ENCODE results near the gene GARNL3.
A peak's percentile ranks its signal among the peaks of the same experiment; 100 is the strongest.

Gene GARNL3

GRCh38 chr9:127241354-127241753 is 23.2 kb upstream of the GARNL3 start:
- no peak for DNase-seq

- DNase-seq = peak; percentile 91
These were observed 19.7 kb upstream of the GARNL3 start for GRCh38 chr9:127244609-127245601.

- DNase-seq = no peak
These were observed 18.9 kb upstream of the GARNL3 start for GRCh38 chr9:127245637-127246164.

GRCh38 chr9:127248241-127248640 is 16.3 kb upstream of the GARNL3 start:
- DNase-seq = no peak

- no peak for DNase-seq
These were observed 14.7 kb upstream of the GARNL3 start for GRCh38 chr9:127249877-127250276.

- no peak for DNase-seq
These were observed 13.6 kb upstream of the GARNL3 start for GRCh38 chr9:127250896-127251391.

GRCh38 chr9:127252410-127253318 is 11.9 kb upstream of the GARNL3 start:
- DNase-seq = no peak

- no peak for DNase-seq
These were observed 11.1 kb upstream of the GARNL3 start for GRCh38 chr9:127253446-127253845.

GRCh38 chr9:127255692-127256091 is 8.9 kb upstream of the GARNL3 start:
- DNase-seq = no peak

- DNase-seq = no peak
These were observed 8.2 kb upstream of the GARNL3 start for GRCh38 chr9:127256324-127256723.

GRCh38 chr9:127258606-127259471 is 5.7 kb upstream of the GARNL3 start:
- no peak for DNase-seq

- DNase-seq = no peak
These were observed 2.0 kb upstream of the GARNL3 start for GRCh38 chr9:127262602-127263001.

- no peak for DNase-seq
These were observed 1.3 kb upstream of the GARNL3 start for GRCh38 chr9:127263237-127263636.

- no peak for DNase-seq
These were observed 910 bp upstream of the GARNL3 start for GRCh38 chr9:127263664-127264063.

- DNase-seq = no peak
These were observed 3.4 kb downstream of the GARNL3 start for GRCh38 chr9:127267793-127268525.

- DNase-seq = no peak
These were observed 4.9 kb downstream of the GARNL3 start for GRCh38 chr9:127269449-127269848.

- DNase-seq = no peak
These were observed 8.8 kb downstream of the GARNL3 start for GRCh38 chr9:127273326-127273725.

GRCh38 chr9:127277099-127277498 is 12.5 kb downstream of the GARNL3 start:
- DNase-seq = no peak

- no peak for DNase-seq
These were observed 13.2 kb downstream of the GARNL3 start for GRCh38 chr9:127277770-127278169.

GRCh38 chr9:127278372-127278771 is 13.8 kb downstream of the GARNL3 start:
- no peak for DNase-seq

GRCh38 chr9:127279717-127280285 is 15.2 kb downstream of the GARNL3 start:
- no peak for DNase-seq
